Mucosa of rectum (tissue), 2 donors: Measurements from ENCODE around the gene ZNF814.
"Not testable (repeated sequence)": the region's sequence is repeated elsewhere in the genome, so short reads cannot be mapped to it uniquely, and the experiment has no call there.

ENCODE experiments used
- H3K27ac ChIP-seq, 2 donors: one replicate each; pipeline ENCODE4 v1.7.0; 2013; ENCODE audit warnings: inconsistent platforms in 2 of 2, low read depth in 2 of 2, low read length in 2 of 2
- H3K27me3 ChIP-seq, 2 donors: one replicate each; pipeline ENCODE4 v1.7.0; 2013; ENCODE audit warnings: low read length in 2 of 2; ENCODE audit not compliant: control insufficient read depth in 2 of 2, insufficient read depth in 2 of 2
- H3K36me3 ChIP-seq, 2 donors: one replicate each; pipeline ENCODE4 v1.7.0; 2013; ENCODE audit warnings: low read length in 2 of 2; ENCODE audit not compliant: control insufficient read depth in 2 of 2, insufficient read depth in 2 of 2
- H3K4me1 ChIP-seq, 2 donors: one replicate each; pipeline ENCODE4 v1.7.0; 2013; ENCODE audit warnings: low read length in 2 of 2, mild to moderate bottlenecking in 1 of 2; ENCODE audit not compliant: control insufficient read depth in 2 of 2, insufficient read depth in 2 of 2
- H3K4me3 ChIP-seq, 2 donors: one replicate each; pipeline ENCODE4 v1.7.0; 2013; ENCODE audit warnings: low read length in 2 of 2
- H3K9ac ChIP-seq, 2 donors: one replicate each; pipeline ENCODE4 v1.7.0; 2013; ENCODE audit warnings: low read length in 2 of 2, low read depth in 1 of 2, mild to moderate bottlenecking in 1 of 2
- H3K9me3 ChIP-seq, 2 donors: one replicate each; pipeline ENCODE4 v1.7.0; 2013; ENCODE audit warnings: low read length in 2 of 2; ENCODE audit not compliant: control insufficient read depth in 2 of 2
- donor health status: healthy.
- donor health status: Normal muscosa, but diverticular disease.

ZNF814 gene

DNA sequence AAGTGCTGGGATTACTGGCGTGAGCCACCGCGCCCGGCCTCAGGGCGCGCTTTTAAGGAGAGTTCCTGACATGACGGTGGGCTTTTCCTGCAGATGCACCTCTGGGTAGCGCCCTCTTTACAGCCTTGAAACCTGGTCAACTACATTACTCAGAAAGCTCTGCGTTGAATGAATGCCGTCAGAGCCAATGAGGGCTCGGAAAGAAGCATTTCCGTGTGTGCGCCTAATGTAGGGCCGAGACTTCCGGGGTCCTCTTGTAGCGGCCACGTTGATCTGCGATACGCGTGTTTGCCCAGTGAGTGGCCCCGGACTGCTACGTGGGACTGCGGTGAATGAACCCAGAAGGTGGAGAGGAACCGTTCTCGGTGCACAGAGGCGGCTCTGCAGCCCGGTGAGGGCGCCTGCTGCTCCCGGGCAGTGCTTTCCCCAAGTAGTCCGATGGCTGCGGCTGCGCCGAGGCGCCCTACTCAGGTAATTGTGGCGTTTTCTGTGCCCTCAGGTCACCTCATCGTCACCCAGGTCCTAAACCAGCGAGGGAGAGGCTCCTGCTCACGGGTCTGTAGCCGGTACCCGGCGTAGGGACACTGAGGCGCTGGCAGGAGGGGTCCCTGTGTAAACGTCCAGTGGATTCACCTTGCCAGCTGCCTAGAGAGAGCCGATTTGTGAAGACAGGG, 69.2 kb downstream of the ZNF814 start:
- H3K36me3 ChIP-seq = no peaks in the 10 kb centered on the region
- peaks cover 21 to 25% of the 10 kb centered on the region in 2 donors for H3K4me1 ChIP-seq
- peak overlapping the region; percentile 92 to 97 for H3K4me3 ChIP-seq
- H3K9me3 ChIP-seq = no peaks in the 10 kb centered on the region
- H3K27me3 ChIP-seq = no peaks in the 10 kb centered on the region
- peak overlapping the region; percentile 85 to 93 for H3K9ac ChIP-seq
- H3K27ac ChIP-seq = peak overlapping the region; percentile 56 to 84

DNA sequence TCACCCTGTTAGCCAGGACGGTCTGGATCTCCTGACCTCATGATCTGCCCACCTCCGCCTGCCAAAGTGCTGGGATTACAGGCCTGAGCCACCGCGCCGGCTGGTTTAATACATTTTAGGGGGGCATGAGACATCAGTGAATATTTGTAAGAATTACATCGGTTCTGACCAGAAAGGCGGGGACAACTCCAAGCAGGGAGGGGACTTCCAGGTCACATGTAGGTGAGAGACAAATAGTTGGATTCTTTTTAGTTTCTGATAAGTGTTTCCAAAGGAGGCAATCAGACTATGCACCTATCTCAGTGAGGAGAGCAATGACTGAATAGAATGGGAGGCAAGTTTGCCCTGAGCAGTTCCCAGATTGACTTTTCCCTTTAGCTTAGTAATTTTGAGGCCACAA, 70.5 kb downstream of the ZNF814 start:
- H3K27me3 ChIP-seq = no peaks in the 10 kb centered on the region
- H3K9me3 ChIP-seq = no peaks in the 10 kb centered on the region
- H3K36me3 ChIP-seq = no peaks in the 10 kb centered on the region
- no peak overlapping the region for H3K27ac ChIP-seq
- no peak overlapping the region for H3K4me3 ChIP-seq
- H3K9ac ChIP-seq = no peak overlapping the region
- H3K4me1 ChIP-seq = peaks cover 19 to 22% of the 10 kb centered on the region in 2 donors

DNA sequence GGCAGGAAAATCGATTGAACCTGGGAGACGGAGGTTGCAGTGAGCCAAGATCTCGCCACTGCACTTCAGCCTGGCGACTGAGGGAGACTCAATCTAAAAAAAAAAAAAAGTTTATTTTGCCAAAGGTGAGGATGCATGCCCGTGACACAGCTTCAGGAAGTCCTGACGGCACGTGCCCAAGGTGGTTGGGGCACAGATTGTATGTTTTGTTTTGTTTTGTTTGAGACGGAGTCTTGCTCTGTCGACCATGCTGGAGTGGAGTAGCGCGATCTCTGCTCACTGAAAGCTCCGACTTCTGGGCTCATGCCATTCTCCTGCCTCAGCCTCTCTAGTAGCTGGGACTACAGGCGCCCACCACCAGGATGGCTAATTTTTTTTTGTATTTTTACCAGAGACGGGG, 70.9 kb downstream of the ZNF814 start:
- Histone ChIP-seq H3K4me1 (peaks cover 18 to 19% of the 10 kb centered on the region in 2 donors), H3K9me3 (no peaks in the 10 kb centered on the region), H3K27me3 (no peaks in the 10 kb centered on the region), H3K9ac (no peak overlapping the region), H3K27ac (no peak overlapping the region), H3K36me3 (no peaks in the 10 kb centered on the region), H3K4me3 (no peak overlapping the region)

DNA sequence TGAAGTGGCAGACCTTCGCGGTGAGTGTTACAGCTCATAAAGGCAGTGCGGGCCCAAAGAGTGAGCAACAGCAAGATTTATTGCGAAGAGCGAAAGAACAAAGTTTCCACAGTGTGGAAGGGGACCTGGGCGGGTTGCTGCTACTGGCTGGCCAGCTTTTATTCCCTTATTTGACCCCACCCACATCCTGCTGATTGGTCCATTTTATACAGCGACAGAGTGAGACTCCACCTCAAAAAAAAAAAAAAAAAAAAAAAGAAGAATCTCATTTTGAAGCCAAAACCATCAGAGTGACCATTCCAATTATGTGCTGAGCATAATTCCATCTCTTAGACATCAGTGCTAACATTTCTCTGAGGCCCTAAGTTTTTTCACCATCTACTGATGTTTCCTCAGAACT, 72.2 kb downstream of the ZNF814 start:
- Histone ChIP-seq H3K27me3 (no peaks in the 10 kb centered on the region), H3K4me3 (no peak overlapping the region), H3K9ac (no peak overlapping the region), H3K9me3 (no peaks in the 10 kb centered on the region), H3K4me1 (peaks cover 18 to 23% of the 10 kb centered on the region in 2 donors), H3K27ac (no peak overlapping the region), H3K36me3 (peaks cover 2 to 5% of the 10 kb centered on the region in 2 donors)

DNA sequence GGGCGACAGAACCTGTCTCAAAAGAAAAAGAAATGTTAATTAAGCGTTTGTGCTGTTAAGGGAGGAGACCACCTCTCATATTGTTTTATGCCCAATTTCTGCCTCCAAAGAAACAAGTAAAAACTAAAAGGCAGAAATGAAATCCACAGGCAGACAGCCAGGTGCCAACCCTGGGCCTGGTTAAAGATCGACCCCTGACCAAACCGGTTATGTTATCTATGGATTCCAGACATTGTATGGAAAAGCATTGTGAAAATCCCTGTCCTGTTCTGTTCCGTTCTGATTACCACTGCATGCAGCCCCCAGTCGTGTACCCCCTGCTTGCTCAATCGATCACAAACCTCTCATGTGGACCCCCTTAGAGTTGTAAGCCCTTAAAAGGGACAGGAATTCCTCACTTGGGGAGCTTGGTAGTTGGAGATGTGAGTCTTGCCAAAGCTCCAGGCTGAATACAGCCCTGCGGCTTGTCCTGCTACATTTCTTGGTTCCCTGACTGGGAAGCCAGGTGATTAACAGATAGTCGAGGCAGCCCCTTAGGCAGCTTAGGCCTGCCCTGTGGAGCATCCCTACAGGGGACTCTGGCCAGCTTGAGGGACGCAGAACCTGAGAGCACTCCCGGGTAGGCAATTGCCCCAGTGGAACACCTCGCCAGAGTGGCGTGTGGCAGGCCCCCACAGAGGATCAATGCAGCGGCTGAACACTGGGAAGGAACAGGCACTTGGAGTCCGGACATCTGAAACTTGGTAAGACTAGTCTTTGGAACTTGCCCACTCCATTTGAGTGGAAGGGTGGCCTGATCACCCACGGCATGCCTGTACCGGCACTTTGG, 73.4 kb downstream of the ZNF814 start:
- peak overlapping the region; percentile 97 to 100 for H3K4me3 ChIP-seq
- peak overlapping the region in 1 of 2 donors; percentile 52 for H3K27ac ChIP-seq
- H3K9ac ChIP-seq = peak overlapping the region; percentile 89 to 94
- no peaks in the 10 kb centered on the region for H3K27me3 ChIP-seq
- peaks cover 2 to 6% of the 10 kb centered on the region in 2 donors for H3K36me3 ChIP-seq
- no peaks in the 10 kb centered on the region for H3K9me3 ChIP-seq
- H3K4me1 ChIP-seq = peaks cover 13 to 23% of the 10 kb centered on the region in 2 donors

DNA sequence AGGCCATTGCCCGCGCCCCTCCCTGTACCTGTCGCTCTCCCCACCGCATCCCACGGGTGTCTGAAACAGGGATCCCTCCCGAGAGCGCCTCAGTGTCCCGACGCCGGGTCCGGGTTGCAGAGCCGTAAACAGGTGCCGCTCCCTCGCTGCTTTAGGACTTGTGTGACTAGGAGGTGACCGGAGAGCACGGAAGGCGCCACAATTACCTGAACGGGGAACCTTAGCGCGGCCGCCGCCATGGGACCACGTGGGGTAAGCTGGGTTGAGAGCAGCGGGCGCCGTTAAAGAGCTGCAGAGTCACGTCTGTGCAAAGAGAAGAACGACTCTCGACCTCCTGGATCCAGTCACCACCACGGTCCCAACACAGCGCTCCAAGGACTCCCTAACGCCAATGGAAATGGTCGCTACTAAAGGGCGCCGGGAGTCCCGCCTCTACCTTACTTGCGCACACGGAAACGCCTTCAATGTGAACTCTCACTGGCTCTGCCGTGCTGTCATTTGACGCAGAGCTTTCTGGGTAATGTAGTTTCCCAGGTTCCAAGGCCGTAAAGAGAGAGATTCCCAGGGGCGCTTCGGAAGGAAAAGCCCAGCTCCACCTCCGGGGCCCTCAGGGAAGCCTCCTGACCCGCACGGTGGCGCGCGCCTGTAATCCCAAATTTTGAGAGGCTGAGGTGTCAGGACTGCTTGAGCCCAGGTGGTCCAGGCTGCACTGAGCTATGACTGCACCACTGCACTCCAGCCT, 74.2 kb downstream of the ZNF814 start, which contains the start of gene ZNF552:
TSS of gene ZNF552 (minus strand) at position 409 of the 742 bp plus-strand sequence. CDS start at position 239, 170 bp downstream.
- Histone ChIP-seq H3K9ac (peak within 1 kb of the TSS; percentile 89 to 94), H3K4me1 (peaks cover 10 to 18% of the 10 kb centered on the region in 2 donors), H3K36me3 (peaks cover 8 to 12% of the 10 kb centered on the region in 2 donors), H3K4me3 (peak within 1 kb of the TSS; percentile 97 to 100), H3K9me3 (no peaks in the 10 kb centered on the region), H3K27ac (peak within 1 kb of the TSS; percentile 88 to 89), H3K27me3 (no peaks in the 10 kb centered on the region)

DNA sequence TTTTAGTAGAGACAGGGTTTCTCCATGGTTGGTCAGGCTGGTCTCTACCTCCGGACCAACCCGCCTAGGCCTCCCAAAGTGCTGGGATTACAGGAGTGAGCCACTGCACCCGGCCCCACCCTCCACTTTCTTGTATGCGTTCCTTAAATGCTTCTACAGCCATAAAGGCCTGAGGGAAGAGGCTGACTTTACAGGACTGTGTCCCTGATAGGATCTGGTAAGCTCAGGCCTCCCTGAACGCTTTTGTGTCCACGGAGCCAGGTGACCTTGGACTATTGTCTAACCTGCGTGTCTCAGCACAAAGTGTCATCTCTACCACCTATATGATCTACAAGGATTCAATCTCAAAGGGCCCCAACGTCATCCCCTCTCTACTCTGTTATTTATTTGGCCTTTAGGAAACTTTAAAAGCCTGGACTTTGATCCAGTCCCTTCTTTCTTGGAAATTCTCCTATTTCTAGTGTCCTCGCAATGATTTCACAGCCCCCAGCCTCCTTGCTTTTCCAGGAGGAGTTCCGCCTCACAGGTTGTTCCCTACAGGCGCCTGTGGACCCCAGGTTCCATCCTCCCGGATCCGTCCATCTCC, 74.8 kb downstream of the ZNF814 start:
- Histone ChIP-seq H3K4me1 (peaks cover 10 to 18% of the 10 kb centered on the region in 2 donors), H3K9ac (peak overlapping the region; percentile 89 to 94), H3K27ac (peak overlapping the region; percentile 88 to 89), H3K4me3 (peak overlapping the region; percentile 97 to 100), H3K9me3 (no peaks in the 10 kb centered on the region), H3K27me3 (no peaks in the 10 kb centered on the region), H3K36me3 (peaks cover 14 to 18% of the 10 kb centered on the region in 2 donors)

DNA sequence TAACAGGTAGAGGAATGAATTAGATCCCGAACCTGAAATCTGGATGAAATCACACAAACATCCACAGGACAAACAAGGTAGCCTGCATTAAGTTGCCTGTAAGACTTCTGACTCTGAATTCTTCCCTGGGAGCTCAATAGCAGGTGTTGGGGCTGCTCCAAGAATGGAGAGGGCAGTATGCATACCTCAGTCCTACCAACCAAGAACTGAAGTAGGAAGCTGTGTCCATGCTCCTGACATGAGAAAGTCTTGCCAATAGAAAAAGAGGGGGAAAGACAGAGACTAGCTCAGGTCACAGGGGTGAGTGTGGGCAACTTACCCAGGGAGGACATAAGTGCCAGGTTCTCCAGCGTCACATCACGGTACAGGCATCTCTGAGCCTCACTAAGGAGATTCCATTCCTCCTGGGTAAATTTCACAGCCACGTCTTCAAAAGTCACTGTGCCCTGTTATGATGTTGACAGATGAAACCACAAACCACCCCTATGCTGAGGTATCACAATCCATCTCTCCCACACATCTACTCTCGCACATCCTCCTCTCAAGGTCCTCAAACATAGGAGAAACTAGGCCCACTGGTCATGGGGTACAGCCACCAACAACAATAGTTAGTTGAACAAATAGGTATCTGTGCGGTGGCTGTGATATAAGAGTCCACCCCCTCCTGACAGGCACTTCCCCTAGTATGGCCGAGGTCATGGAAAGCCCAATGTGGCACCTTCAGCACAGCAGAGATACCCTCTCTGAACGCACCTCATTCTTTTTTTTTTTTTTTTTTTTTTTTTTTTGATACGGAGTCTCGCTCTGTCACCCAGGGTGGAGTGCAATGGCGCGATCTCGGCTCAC, 75.6 kb downstream of the ZNF814 start:
- H3K27me3 ChIP-seq, H3K9ac ChIP-seq, H3K9me3 ChIP-seq: not testable (repeated sequence)
- Histone ChIP-seq H3K4me1 (peaks cover 10 to 18% of the 10 kb centered on the region in 2 donors), H3K27ac (peak overlapping the region in 1 of 2 donors; percentile 88), H3K36me3 (peaks cover 19 to 24% of the 10 kb centered on the region in 2 donors), H3K4me3 (peak overlapping the region; percentile 97 to 100)

DNA sequence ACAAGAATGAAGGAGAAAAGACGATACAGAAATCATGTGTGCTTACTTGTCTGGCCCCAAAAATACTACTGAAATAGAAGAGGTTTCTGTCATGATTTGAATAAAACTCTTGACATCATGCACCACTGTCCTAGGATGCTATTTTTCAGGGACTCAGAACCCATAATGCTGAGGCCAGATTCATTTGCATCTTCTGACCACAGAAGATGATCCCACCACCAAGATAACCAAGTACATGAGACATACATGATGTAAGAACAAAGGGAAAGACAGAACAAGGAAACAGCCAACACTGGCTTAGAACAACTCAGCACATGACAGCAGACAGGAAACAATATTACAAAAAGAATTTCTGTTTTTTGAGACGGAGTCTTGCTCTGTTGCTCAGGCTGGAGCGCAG, 76.6 kb downstream of the ZNF814 start:
- Histone ChIP-seq H3K36me3 (peaks cover 26 to 30% of the 10 kb centered on the region in 2 donors), H3K9me3 (no peaks in the 10 kb centered on the region), H3K4me3 (no peak overlapping the region), H3K27ac (no peak overlapping the region), H3K4me1 (peaks cover 10 to 18% of the 10 kb centered on the region in 2 donors), H3K9ac (no peak overlapping the region), H3K27me3 (no peaks in the 10 kb centered on the region)
